GM13977 (cell line): ENCODE measurements around the gene PARVB.

ENCODE experiments used
- DNase-seq: peaks from one replicate; pipeline ENCODE4 v3.0.0; 2012; ENCODE audit warnings: low spot score
- in situ Hi-C: fragments of 300-500 bp; cut with MboI; formaldehyde crosslinking; loops from one replicate; pipeline ENCODE4 v1.12.0; 2022; ENCODE audit warnings: low sequenced_read_pairs, low pct_unique_long_range_greater_than_20kb, mixed read lengths, inconsistent platforms; ENCODE audit not compliant: unreplicated experiment
- TF ChIP-seq, protein P1 (sequence below): IDR thresholded peaks from 2 replicates; pipeline ENCODE4 v1.5.1; 2012; ENCODE audit warnings: mild to moderate bottlenecking, control low read depth; ENCODE audit not compliant: insufficient read depth; ENCODE audit errors: extremely low read depth, missing control alignments

The PARVB gene

GRCh38 chr22:44170470-44170869 lies 146.4 kb downstream of the PARVB start:
- TF ChIP-seq, protein P1, sequence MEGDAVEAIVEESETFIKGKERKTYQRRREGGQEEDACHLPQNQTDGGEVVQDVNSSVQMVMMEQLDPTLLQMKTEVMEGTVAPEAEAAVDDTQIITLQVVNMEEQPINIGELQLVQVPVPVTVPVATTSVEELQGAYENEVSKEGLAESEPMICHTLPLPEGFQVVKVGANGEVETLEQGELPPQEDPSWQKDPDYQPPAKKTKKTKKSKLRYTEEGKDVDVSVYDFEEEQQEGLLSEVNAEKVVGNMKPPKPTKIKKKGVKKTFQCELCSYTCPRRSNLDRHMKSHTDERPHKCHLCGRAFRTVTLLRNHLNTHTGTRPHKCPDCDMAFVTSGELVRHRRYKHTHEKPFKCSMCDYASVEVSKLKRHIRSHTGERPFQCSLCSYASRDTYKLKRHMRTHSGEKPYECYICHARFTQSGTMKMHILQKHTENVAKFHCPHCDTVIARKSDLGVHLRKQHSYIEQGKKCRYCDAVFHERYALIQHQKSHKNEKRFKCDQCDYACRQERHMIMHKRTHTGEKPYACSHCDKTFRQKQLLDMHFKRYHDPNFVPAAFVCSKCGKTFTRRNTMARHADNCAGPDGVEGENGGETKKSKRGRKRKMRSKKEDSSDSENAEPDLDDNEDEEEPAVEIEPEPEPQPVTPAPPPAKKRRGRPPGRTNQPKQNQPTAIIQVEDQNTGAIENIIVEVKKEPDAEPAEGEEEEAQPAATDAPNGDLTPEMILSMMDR, result no peak
- in situ Hi-C loops, result no loop called here

GRCh38 chr22:44171561-44171960 lies 147.5 kb downstream of the PARVB start:
- TF ChIP-seq, protein P1, result no peak
- DNase-seq, result no peak
- in situ Hi-C loops, result no loop called here

More at GRCh38 chr22:44170470-44170869, 146.4 kb downstream of the PARVB start:
- no peak for DNase-seq

DNA sequence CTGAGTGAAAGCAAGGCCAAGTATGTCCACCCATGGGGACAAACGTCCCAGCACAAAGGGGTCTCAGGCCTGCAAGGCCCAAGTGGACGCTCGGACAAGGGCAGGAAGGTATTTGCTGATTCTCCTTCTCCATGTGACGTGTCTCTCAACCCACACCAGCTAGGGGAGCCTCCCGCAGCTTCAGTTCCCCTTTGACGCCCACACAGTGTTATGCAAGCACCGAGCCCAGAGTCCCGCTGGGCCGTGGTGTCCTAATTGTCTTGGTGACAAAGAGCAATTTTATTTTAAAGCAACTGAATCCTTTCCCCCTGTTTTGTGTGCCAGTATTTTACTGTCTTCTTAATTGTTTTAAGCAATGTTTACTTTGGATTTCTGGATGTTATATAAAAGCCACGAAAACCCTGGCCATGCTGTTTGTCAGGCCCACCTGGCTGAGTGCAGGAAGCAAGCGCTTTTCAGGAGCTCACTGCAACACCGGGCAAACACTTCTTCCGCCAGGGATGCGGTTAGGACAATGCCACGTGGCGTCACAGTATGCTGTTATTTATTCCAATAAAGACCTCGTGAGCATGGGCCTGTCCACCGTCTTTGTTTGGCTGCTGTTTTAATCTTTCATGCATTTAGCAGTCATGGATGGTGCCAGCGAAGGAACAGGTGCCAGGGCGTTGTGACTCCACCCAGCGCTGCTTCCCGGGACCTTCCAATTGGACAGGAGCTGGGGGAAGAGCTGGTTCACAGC lies 148.4 kb downstream of the PARVB start:
- peak; percentile 82 for DNase-seq
- TF ChIP-seq, protein P1, result no peak
- in situ Hi-C loops, result no loop called here

DNA sequence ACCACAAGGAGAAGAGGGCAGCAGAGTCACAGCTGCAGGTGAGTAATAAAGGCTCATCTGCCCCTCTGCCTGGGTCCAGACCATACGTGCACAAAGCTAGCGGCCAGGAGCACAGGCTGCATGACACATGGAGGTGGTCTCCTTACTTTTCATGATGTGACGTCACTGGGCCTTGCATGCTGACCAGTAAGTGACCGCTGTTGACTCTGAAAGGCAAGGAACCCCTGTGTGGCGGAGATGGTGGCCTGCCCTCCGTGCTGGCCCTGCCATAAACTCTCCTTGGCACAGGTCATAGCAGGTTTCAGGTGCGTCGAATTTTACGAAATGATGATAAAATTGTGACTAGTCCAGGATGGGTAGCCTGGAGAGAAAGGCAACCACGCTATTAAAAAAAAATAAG lies 149.1 kb downstream of the PARVB start:
- no peak for DNase-seq
- in situ Hi-C loops, result no loop called here
- TF ChIP-seq, protein P1, result no peak

DNA sequence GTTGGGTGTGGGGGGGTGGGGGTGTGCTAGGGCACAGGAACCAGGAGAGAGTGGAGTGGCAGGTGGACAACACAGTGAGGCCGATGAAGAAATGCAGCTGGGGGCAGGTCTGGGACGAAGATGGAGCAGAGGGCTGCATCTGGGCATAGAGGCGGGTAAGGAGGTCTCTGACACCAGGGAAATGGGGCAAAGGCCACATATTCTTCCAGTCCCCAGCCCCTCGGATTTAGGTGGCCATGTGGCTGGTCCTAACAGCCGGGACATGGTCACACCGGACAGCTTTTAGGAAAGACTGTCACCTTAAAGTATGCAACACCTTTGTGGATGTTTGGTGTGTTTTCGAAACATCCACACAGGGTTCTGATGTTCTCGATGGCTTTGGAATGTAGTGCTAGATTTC lies 151.6 kb downstream of the PARVB start:
- no peak for DNase-seq
- TF ChIP-seq, protein P1, result no peak
- in situ Hi-C loops, result no loop called here

- no peak for DNase-seq
- in situ Hi-C loops, result no loop called here
- TF ChIP-seq, protein P1, result no peak
These were observed 155.3 kb downstream of the PARVB start for GRCh38 chr22:44179196-44179988.
